HG03469 (cell line): ENCODE measurements around the gene FXYD4.
"Not testable (repeated sequence)": the region's sequence is repeated elsewhere in the genome, so short reads cannot be mapped to it uniquely, and the experiment has no call there.

Source experiments
- ATAC-seq: cut with Tn5 transposase; IDR thresholded peaks from one replicate; pipeline ENCODE4 v1.9.1; 2021; ENCODE audit warnings: mild to moderate bottlenecking, moderate library complexity, moderate number of reproducible peaks; ENCODE audit not compliant: unreplicated experiment

Gene FXYD4

DNA sequence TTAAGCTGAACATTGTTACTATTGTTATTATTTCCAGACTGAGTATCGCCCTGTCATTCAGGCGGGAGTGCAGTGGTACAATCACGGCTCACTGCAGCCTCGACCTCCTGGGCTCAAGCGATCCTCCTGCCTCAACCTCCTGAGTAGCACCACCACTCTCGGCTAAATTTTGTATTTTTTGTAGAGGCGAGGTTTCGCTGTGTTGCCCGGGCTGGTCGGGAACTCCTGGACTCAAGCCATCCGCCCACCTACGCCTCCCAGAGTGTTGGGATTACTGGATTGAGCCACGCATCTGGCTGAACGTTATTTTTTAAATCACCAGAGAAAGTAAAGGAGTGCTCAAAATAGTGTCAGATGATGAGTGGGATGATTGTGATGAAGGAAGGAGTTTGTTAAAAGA, 38.9 kb downstream of the FXYD4 start:
- ATAC-seq = no peak

GRCh38 chr10:43411536-43411935, 40.1 kb downstream of the FXYD4 start:
- no peak for ATAC-seq

GRCh38 chr10:43415544-43415943, 44.1 kb downstream of the FXYD4 start:
- no peak for ATAC-seq

- no peak for ATAC-seq
These were observed 46.7 kb downstream of the FXYD4 start for GRCh38 chr10:43417950-43418768.

DNA sequence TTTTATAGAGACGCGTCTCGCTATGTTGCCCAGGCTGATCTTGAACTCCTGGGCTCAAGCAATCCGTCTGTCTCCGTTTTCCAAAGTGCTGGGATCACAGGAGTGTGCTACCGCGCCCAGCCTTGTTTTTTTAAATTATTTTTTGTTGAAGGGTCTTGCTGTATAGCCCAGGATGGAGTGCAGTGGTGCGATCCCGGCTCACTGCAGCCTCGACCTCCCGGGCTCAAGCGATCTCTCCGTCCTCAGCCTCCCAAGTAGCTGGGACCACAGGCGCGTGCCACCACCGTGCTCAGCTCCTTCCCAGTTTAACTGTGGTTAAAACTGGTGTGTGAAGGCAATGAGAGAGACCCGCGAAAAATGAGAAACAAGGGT, 48.5 kb downstream of the FXYD4 start:
- no peak for ATAC-seq

GRCh38 chr10:43420369-43421200, 49.1 kb downstream of the FXYD4 start:
- peak; percentile 65 for ATAC-seq

- no peak for ATAC-seq
These were observed 49.7 kb downstream of the FXYD4 start for GRCh38 chr10:43421201-43421507.

DNA sequence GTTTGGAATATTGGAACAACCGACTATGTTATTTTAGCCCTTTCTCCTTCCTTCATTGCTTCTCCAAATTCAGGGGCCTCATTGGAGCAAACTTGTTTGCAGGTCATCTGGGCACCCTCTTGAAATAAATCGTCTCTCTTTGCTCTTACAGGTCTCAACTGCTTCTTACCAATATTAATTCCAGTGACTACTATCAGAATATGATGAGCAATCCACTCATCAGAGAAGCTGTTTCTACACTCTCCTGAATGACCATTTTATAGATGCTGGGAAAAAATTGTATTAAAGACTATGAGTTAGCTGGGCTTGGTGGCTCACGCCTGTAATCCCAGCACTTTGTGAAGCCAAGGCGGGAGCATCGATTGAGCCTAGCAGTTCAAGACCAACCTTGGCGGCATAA, 50.1 kb downstream of the FXYD4 start:
- no peak for ATAC-seq

DNA sequence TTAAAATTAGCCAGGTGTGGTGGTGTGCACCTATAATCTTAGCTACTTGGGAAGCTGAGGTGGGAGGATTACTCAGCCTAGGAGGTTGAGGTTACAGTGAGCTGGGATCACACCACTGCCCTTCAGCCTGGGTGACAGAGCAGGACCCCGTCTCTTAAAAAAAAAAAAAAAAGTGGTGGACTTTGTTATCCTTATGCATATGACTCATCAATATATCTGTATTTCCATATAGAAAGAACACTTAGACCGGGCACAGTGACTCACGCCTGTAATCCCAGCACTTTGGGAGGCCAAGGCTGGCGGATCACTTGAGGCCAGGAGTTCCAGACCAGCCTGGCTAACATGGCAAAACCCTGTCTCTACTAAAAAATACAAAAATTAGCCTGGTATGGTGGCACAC, 50.5 kb downstream of the FXYD4 start:
- ATAC-seq = not testable (repeated sequence)

DNA sequence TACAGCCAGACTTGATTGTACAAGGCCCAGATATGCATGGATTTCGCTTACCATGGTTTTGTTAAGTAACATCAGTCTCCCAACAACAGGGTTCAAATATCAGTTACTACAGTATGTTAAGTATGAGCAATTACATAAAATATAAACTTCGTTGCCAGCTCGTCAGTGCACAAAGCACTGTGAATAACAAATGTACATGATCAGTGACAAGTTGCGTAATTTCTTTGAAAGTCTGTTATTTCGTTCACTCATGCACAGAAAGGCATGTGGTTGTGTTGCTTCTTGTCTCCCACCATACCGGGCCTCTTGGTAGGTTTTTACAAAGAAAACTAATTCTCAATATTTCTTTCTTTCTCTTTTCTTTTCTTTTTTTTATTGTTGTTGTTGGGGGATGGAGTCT, 53.0 kb downstream of the FXYD4 start:
- no peak for ATAC-seq
